ENCODE measurements around the gene RHBDL3. TPM values are rescaled to one million over a fixed set of nuclear protein-coding genes. Genes with fewer than 3 reads are reported as not detected.

RHBDL3 gene
- total RNA-seq, 1 experiment from 2014 or later = 12.5 TPM

DNA sequence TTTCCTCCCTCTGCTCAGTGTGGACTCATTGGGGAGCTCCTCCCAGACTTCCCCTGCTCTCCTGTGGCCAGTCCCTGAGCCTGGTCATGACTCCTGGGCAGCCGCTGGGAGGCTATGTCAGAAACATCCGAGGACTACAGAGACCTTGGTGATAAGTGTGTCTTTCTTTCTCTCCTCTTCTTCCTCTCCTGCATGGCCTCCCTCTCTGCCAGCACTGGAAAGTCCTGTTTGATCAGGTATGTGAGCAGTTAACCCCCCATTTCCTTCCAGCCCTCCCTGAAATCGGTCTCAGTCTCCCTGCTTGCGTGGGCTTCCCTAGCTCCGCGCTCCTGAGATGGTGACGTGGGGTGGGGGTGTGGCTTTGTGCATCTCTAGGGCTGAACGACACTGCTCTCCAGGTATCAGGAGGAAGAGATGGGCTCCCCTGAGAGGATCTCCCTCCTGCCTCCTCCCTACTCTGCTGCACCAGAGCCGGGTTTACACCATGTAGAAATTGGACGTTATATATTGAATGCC, 2.1 kb downstream of the RHBDL3 start:
- H4K91ac ChIP-seq (ENCODE audit: insufficient read length, low read depth, low read length) = no peak overlapping the region
- H3K36me3 Mint-ChIP-seq (ENCODE audit: insufficient read depth in 1 of 3, low read depth in 3 of 3) = peaks cover 0 to 9% (median 1%) of the 10 kb centered on the region in 3 experiments; a peak in 5 of 7 replicates
- no peaks in the 10 kb centered on the region for H4K20me1 ChIP-seq (ENCODE audit: control insufficient read depth, insufficient read depth, insufficient read length)
- H3K27me3 Mint-ChIP-seq (ENCODE audit: low read depth) = peaks cover 72% of the 10 kb centered on the region
- H2AK5ac ChIP-seq (ENCODE audit: insufficient read length, low read length) = no peak overlapping the region
- no peak overlapping the region for H3K27ac ChIP-seq (ENCODE audit: insufficient read length, low read depth, low read length)
- H3K27me3 ChIP-seq (ENCODE audit: insufficient read depth, low read length) = peaks cover 6% of the 10 kb centered on the region; the same call in 1 of the 2 replicates
- no CpG with 5 or more reads among the region's 10 CpGs for WGBS (ENCODE audit: extremely low coverage, insufficient read length, low lambda C conversion rate)
- H3K4me2 ChIP-seq (ENCODE audit: insufficient read depth, insufficient read length, low read length) = peak overlapping the region; percentile 73
- H3K9me3 Mint-ChIP-seq = no peaks in the 10 kb centered on the region
- no peaks in the 10 kb centered on the region for H3K9me3 ChIP-seq (ENCODE audit: control insufficient read depth, low read depth, low read length)
- peak overlapping the region; percentile 58 to 85 for H3K4me3 Mint-ChIP-seq
- no peak overlapping the region for H2BK5ac ChIP-seq (ENCODE audit: insufficient read length, low read length)
- H3K79me1 ChIP-seq (ENCODE audit: insufficient read depth, low read depth, low read length, poor library complexity, severe bottlenecking) = no peaks in the 10 kb centered on the region
- H2BK12ac ChIP-seq (ENCODE audit: insufficient read length, low read depth, low read length) = no peak overlapping the region
- no peak overlapping the region for H3K23ac ChIP-seq (ENCODE audit: insufficient read length, low read depth, low read length)
- no peak overlapping the region for H3K56ac ChIP-seq (ENCODE audit: insufficient read length, low read depth, low read length)
- H3K14ac ChIP-seq (ENCODE audit: insufficient read depth, low read length) = peak overlapping the region; percentile 6; the same call in 1 of the 2 replicates
- no peak overlapping the region for H4K8ac ChIP-seq (replicated peaks; ENCODE audit: insufficient read length, low read depth, low read length)
- peaks cover 10% of the 10 kb centered on the region; the same call in 1 of the 2 replicates for H3K4me1 ChIP-seq (ENCODE audit: insufficient read depth, low read length)
- no peak overlapping the region for H3K4ac ChIP-seq (ENCODE audit: low read depth, low read length)
- no peak overlapping the region for H2BK20ac ChIP-seq (ENCODE audit: low read depth, low read length, poor library complexity, severe bottlenecking)
- H3K4me1 Mint-ChIP-seq = peaks cover 48 to 57% of the 10 kb centered on the region in 2 experiments
- peaks cover 14% of the 10 kb centered on the region for H3K23me2 ChIP-seq (ENCODE audit: insufficient read length, low read depth, low read length, poor library complexity, severe bottlenecking)
- peak; percentile 65 for DNase-seq
- H3T11ph ChIP-seq (ENCODE audit: low read length) = no peak overlapping the region
- no peak overlapping the region for H2AFZ ChIP-seq (ENCODE audit: low read length)
- no peak overlapping the region for H2BK120ac ChIP-seq (ENCODE audit: low read depth, low read length, poor library complexity, severe bottlenecking)
- H3K9ac ChIP-seq (ENCODE audit: extremely low read depth, insufficient read length, low read length) = no peak overlapping the region
- no peak overlapping the region; a peak in 1 of 7 replicates for H3K27ac Mint-ChIP-seq
- no peak overlapping the region for H4K5ac ChIP-seq (ENCODE audit: insufficient read length, low read depth, low read length)
- H3K79me2 ChIP-seq (ENCODE audit: insufficient read depth, low read length) = no peaks in the 10 kb centered on the region
- H2BK15ac ChIP-seq (ENCODE audit: low read depth, low read length) = no peak overlapping the region
- H3K18ac ChIP-seq (ENCODE audit: insufficient read length, low read depth, low read length) = no peak overlapping the region
- TF ChIP-seq, protein P1, sequence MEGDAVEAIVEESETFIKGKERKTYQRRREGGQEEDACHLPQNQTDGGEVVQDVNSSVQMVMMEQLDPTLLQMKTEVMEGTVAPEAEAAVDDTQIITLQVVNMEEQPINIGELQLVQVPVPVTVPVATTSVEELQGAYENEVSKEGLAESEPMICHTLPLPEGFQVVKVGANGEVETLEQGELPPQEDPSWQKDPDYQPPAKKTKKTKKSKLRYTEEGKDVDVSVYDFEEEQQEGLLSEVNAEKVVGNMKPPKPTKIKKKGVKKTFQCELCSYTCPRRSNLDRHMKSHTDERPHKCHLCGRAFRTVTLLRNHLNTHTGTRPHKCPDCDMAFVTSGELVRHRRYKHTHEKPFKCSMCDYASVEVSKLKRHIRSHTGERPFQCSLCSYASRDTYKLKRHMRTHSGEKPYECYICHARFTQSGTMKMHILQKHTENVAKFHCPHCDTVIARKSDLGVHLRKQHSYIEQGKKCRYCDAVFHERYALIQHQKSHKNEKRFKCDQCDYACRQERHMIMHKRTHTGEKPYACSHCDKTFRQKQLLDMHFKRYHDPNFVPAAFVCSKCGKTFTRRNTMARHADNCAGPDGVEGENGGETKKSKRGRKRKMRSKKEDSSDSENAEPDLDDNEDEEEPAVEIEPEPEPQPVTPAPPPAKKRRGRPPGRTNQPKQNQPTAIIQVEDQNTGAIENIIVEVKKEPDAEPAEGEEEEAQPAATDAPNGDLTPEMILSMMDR (conservative IDR thresholded peaks at IDR 0.05) = no peak
